HepG2 (cell line): ENCODE data around the gene MYH7. TPM values are rescaled to one million over a fixed set of nuclear protein-coding genes. Genes with fewer than 3 reads are reported as not detected.
A peak's percentile ranks its signal among the peaks of the same experiment; 100 is the strongest.

Experiments used
- AHDC1 ChIP-seq: sonication (generic); formaldehyde crosslinking; IDR thresholded peaks from 2 replicates; pipeline ENCODE4 v1.5.1; 2020; ENCODE audit warnings: mild to moderate bottlenecking, missing genetic modification reagents, borderline replicate concordance
- BORCS8-MEF2B ChIP-seq: sonication (generic); formaldehyde crosslinking; IDR thresholded peaks from 2 replicates; pipeline ENCODE4 v1.8.0; 2022; ENCODE audit warnings: mild to moderate bottlenecking, missing genetic modification reagents
- BRCA1 ChIP-seq: sonication (generic); formaldehyde crosslinking; IDR thresholded peaks from 2 replicates; pipeline ENCODE4 v1.4.0; 2020; ENCODE audit warnings: missing genetic modification reagents
- CENPX ChIP-seq: sonication (generic); formaldehyde crosslinking; IDR thresholded peaks from 2 replicates; pipeline ENCODE4 v1.9.0; 2021; ENCODE audit warnings: mild to moderate bottlenecking, missing genetic modification reagents, moderate library complexity
- ELF1 ChIP-seq: sonication (generic); formaldehyde crosslinking; IDR thresholded peaks from 2 replicates; pipeline ENCODE4 v1.4.0; 2020; ENCODE audit warnings: missing genetic modification reagents
- HES4 ChIP-seq: sonication (generic); formaldehyde crosslinking; IDR thresholded peaks from 2 replicates; pipeline ENCODE4 v1.9.0; 2021; ENCODE audit warnings: mild to moderate bottlenecking, missing genetic modification reagents, borderline replicate concordance
- LCORL ChIP-seq, 2 experiments: fragments of 450-650 bp in 1 of 2; sonication (generic) in 1 of 2; formaldehyde crosslinking in 1 of 2; IDR thresholded peaks; 2 replicates each; pipeline versions ENCODE4 v1.5.0 to v1.6.1; 2017 to 2020; ENCODE audit warnings: antibody characterized with exemption in 1 of 2, missing genetic modification reagents in 1 of 2
- MLLT10 ChIP-seq: sonication (generic); formaldehyde crosslinking; IDR thresholded peaks from 2 replicates; pipeline ENCODE4 v1.4.0; 2020; ENCODE audit warnings: missing genetic modification reagents
- SRSF9 ChIP-seq: fragments of 200-400 bp; formaldehyde crosslinking; IDR thresholded peaks from 2 replicates; pipeline ENCODE4 v1.6.1; 2018; ENCODE audit warnings: borderline replicate concordance, mild to moderate bottlenecking, low read depth, low read length; ENCODE audit not compliant: insufficient read depth, poor library complexity, severe bottlenecking
- ZFP41 ChIP-seq: sonication (generic); formaldehyde crosslinking; IDR thresholded peaks from 2 replicates; pipeline ENCODE4 v1.4.0; 2020; ENCODE audit warnings: mild to moderate bottlenecking, missing genetic modification reagents, borderline replicate concordance
- ZMYM2 ChIP-seq: sonication (generic); formaldehyde crosslinking; IDR thresholded peaks from 2 replicates; pipeline ENCODE4 v1.8.0; 2022; ENCODE audit warnings: mild to moderate bottlenecking, missing genetic modification reagents
- ZNF101 ChIP-seq: sonication (generic); formaldehyde crosslinking; IDR thresholded peaks from 2 replicates; pipeline ENCODE4 v1.4.0; 2020; ENCODE audit warnings: mild to moderate bottlenecking, low read depth, missing genetic modification reagents, borderline replicate concordance
- ZNF136 ChIP-seq: sonication (generic); formaldehyde crosslinking; IDR thresholded peaks from 2 replicates; pipeline ENCODE4 v1.8.1; 2022; ENCODE audit warnings: low read depth, mild to moderate bottlenecking, moderate library complexity, missing genetic modification reagents
- ZNF225 ChIP-seq: sonication (generic); formaldehyde crosslinking; IDR thresholded peaks from 2 replicates; pipeline ENCODE4 v1.4.0; 2020; ENCODE audit warnings: mild to moderate bottlenecking, missing genetic modification reagents
- ZNF276 ChIP-seq: sonication (generic); formaldehyde crosslinking; IDR thresholded peaks from 2 replicates; pipeline ENCODE4 v1.4.0; 2020; ENCODE audit warnings: mild to moderate bottlenecking, low read depth, missing genetic modification reagents
- ZNF382 ChIP-seq: sonication (generic); formaldehyde crosslinking; IDR thresholded peaks from 2 replicates; pipeline ENCODE4 v1.5.0; 2020; ENCODE audit warnings: missing genetic modification reagents, mild to moderate bottlenecking, borderline replicate concordance
- ZNF460 ChIP-seq: sonication (generic); formaldehyde crosslinking; IDR thresholded peaks from 2 replicates; pipeline ENCODE4 v1.5.1; 2020; ENCODE audit warnings: missing genetic modification reagents, mild to moderate bottlenecking, borderline replicate concordance
- ZNF737 ChIP-seq: sonication (generic); formaldehyde crosslinking; IDR thresholded peaks from 2 replicates; pipeline ENCODE4 v1.5.0; 2020; ENCODE audit warnings: missing genetic modification reagents, mild to moderate bottlenecking, borderline replicate concordance
- ZNF749 ChIP-seq: sonication (generic); formaldehyde crosslinking; IDR thresholded peaks from 2 replicates; pipeline ENCODE4 v1.8.0; 2022; ENCODE audit warnings: mild to moderate bottlenecking, missing genetic modification reagents, moderate library complexity, borderline replicate concordance
- polyA plus RNA-seq, 8 experiments: library from polyadenylated mRNA; depleted of rRNA in 3 of 8; stranded (reverse) in 7 of 8; unstranded in 1 of 8; fragments of >200 nt; fragmentation: Illumina TruSeq in 4 of 8; extraction: Trizol in 4 of 8; gene quantifications; 2 replicates each; pipeline versions ENCODE4 v1.2.1 to v1.2.3, GENCODE V29; 2011 to 2016; ENCODE audit warnings: low read depth in 4 of 8, missing spikeins in 1 of 8, mixed read lengths in 1 of 8; ENCODE audit not compliant: insufficient read depth in 1 of 8
- total RNA-seq, 5 experiments: library from RNA; depleted of rRNA; stranded (reverse); fragments of >200 nt; fragmentation: Illumina TruSeq; extraction: Trizol; gene quantifications; 2 replicates each; pipeline ENCODE4 v1.2.3, GENCODE V29; 2016; ENCODE audit warnings: low read depth in 1 of 5

The MYH7 gene
- total and polyA plus RNA-seq, 2 of the 13 experiments (the other 11 are each of a cell fraction or from before 2014, with no cell fraction given), result 0.04 TPM; not detected in 1

DNA sequence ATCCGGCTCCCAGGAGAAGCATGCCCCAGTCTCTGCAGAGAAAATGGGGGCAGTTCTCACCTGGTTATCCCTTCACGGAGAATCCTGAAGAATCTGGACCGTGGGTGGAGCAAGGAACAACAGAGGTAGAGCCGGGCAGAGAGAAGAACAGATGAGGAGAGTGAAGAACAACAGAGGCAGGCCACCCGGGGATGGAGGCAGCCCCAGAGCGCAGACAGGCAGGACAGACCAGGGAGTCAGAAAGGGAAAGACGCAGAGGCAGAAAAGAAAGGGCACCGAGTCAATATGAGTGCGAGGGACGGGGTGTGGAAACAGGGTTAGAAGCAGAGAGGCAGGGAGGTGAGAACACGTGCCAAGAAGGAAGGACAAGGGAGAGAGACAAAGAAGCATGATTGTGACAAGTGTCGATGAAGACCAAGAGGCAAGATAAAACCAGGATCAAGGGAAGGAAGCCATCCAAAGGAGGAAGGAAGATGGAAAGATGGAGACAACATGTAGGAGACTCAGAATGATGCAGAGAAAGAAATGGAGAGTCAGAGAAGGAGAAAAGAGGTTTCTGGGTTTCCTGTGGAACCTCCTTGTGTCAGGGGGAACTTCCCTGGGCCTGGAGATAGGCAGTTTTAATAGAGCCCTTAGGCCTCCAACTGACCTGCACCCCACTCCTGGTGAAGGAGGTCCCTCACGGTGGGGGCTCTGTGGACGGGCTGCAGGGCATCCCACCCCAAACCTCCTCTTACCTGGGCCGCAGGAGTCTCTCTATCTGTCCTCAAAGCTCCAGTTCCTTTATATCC, 27.7 kb downstream of the MYH7 start, which contains the start of gene MYH6 (continued):
- TF ChIP-seq AHDC1 (CRISPR knock-in tag) (no peak), ZNF460 (CRISPR knock-in tag) (no peak), ZNF749 (no peak), ZNF136 (CRISPR knock-in tag) (no peak), ZNF101 (no peak), ZNF225 (0 out of 2 replicates have a peak, but pooled peaks have one; percentile 5), HES4 (no peak; the same call in 1 of the 2 replicates), ZNF737 (no peak), BORCS8-MEF2B (CRISPR knock-in tag) (no peak), MLLT10 (CRISPR knock-in tag) (no peak), CENPX (CRISPR knock-in tag) (no peak), ZFP41 (CRISPR knock-in tag) (no peak), ZNF276 (CRISPR knock-in tag) (no peak), SRSF9 (no peak), ZNF382 (no peak), LCORL (IDR thresholded peaks at IDR 0.05) (no peak), LCORL (CRISPR knock-in tag; IDR thresholded peaks at IDR 0.05) (no peak), ELF1 (no peak), BRCA1 (CRISPR knock-in tag) (no peak), ZMYM2 (CRISPR knock-in tag) (no peak)
